Right lobe of liver (tissue), 4 donors: ENCODE results near the gene RERE.

Experiments used
- CTCF ChIP-seq, 4 donors: fragments of 200-600 bp in 3 of 4; fragments of 450-650 bp in 1 of 4; IDR thresholded peaks; one replicate each; pipeline versions ENCODE4 v1.5.1 to v1.8.0; 2016 to 2022; ENCODE audit warnings: antibody characterized with exemption in 4 of 4, mild to moderate bottlenecking in 2 of 4
- POLR2A ChIP-seq: fragments of 450-650 bp; IDR thresholded peaks from one replicate; pipeline ENCODE4 v1.6.1; 2017; ENCODE audit warnings: antibody characterized with exemption, mild to moderate bottlenecking
- donor health status: DM: no; HTN: no; CAD: no.
- donor health status: DM: no; HTN: no; CAD: no.
- donor health status: DM: no; HTN: yes; CAD: no.

- TF ChIP-seq CTCF (IDR thresholded peaks at IDR 0.05) (no peak), POLR2A (no peak)
Measured at GRCh38 chr1:8663090-8663802, 154.2 kb downstream of the RERE start.
